ENCODE measurements around the gene OR2S2.
"Not testable (repeated sequence)": the region's sequence is repeated elsewhere in the genome, so short reads cannot be mapped to it uniquely, and the experiment has no call there.

The OR2S2 gene

DNA sequence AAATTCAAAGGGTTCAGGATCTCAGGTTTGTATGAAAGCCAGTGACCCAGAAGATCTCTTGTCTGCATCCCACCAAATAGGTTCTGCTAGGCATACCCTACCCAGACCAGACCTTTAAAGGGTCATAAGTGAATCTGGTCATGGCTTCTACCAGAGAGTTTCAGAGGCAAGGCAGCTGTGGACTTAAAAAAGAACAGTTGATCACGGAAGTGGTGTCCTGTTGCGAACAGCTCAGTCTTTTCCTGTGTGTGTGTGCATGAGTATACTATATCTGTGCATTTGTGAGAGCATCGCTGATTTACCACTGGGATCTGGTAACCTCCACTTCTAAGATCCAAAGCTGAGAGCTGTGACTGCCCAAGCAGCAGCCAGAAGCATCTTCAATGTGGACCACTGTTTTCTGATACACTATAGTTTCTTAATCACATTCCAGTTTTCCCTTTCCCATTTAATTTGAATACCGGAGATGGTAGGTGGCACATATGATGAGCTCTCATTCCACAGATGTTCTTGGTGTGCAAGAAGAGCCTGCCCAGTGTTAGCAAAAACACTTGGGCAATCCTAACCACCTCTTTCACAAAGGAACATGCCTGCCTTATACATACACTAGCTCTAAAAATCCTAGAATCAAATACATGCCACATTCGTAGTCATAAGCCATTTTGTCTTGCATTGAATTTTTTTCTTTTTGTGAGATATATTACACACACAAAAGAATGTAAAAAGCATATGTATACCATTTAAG lies 36.2 kb upstream of the OR2S2 start:
- no peak for TF ChIP-seq Cebpa-rat (IDR thresholded peaks at IDR 0.05)
- H3K27me3 ChIP-seq: no peaks in the 10 kb centered on the region
- peaks cover 0 to 31% (median 20%) of the 10 kb centered on the region in 10 experiments; a peak in 17 of 20 replicates for H3K4me1 ChIP-seq
- H4K20me1 ChIP-seq: no peaks in the 10 kb centered on the region
- peaks cover 7 to 15% (median 10%) of the 10 kb centered on the region in 11 experiments; a peak in 21 of 22 replicates for H3K9me3 ChIP-seq (replicated peaks in 1 of 11)
- H3K9ac ChIP-seq: peak overlapping the region in 5 of 11 experiments; percentile 12 to 58 (median 37); a peak in 6 of 22 replicates
- H3K4me3 ChIP-seq: no peak overlapping the region; a peak in 1 of 20 replicates
- peak overlapping the region in 8 of 11 experiments; percentile 39 to 75 (median 66); a peak in 14 of 22 replicates for H3K27ac ChIP-seq
- H3K36me3 ChIP-seq: no peaks in the 10 kb centered on the region
- peak overlapping the region in 10 of 11 experiments; percentile 5 to 66 (median 60); a peak in 19 of 22 replicates for H3K4me2 ChIP-seq

DNA sequence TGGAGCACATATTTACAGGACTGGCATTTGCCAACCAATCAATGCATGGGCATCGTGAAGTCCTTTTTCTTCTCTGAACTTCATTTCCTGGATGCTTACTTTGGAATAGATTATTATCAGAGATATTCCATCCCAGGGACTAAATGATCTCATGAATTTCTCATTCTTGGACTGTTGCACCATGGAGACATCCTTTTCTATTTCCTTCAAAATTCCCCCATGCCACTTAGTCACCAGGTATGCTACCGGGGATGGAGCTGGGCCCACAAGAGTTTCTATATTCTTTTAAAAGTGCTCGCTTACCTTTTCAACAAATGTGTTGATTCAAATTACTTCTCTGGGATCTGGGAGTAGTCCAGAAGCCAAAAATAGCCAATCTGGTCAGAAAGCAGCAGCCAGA lies 35.2 kb upstream of the OR2S2 start:
- Histone ChIP-seq H3K27ac (peak overlapping the region in 7 of 11 experiments; percentile 62 to 75 (median 67); a peak in 7 of 22 replicates), H3K4me2 (peak overlapping the region in 6 of 11 experiments; percentile 38 to 66 (median 60); a peak in 3 of 22 replicates)
- not testable (repeated sequence) for H4K20me1 ChIP-seq

DNA sequence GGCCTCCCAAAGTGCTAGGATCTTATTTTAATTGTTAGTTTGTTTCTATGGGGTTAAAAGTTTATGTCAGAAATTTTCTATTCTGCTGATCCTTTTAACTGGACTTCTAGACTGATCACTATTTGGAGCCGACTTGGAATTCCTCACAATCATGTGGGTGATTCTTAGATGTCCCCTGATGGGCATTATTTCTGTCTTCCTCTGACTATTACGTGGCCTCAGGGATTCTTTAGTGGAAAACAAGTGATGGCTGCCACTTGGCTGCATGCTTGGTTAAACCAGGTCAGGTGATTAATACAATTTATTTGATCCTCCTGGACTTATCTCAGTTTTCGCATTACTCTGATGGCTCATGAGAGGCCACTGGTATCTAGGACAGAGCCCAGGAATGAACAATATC lies 32.2 kb upstream of the OR2S2 start:
- no peaks in the 10 kb centered on the region for H3K9me3 ChIP-seq (replicated peaks in 1 of 11)
- H3K27me3 ChIP-seq: no peaks in the 10 kb centered on the region
- no peaks in the 10 kb centered on the region for H4K20me1 ChIP-seq
- no peak overlapping the region for H3K4me2 ChIP-seq
- H3K9ac ChIP-seq: no peak overlapping the region
- H3K27ac ChIP-seq: no peak overlapping the region
- H3K4me1 ChIP-seq: peaks cover 0 to 23% (median 17%) of the 10 kb centered on the region in 10 experiments; a peak in 16 of 20 replicates
- no peak for TF ChIP-seq Cebpa-rat (IDR thresholded peaks at IDR 0.05)
- H3K4me3 ChIP-seq: no peak overlapping the region
- H3K36me3 ChIP-seq: no peaks in the 10 kb centered on the region

More for the DNA sequence above, 35.2 kb upstream of the OR2S2 start:
- H3K4me1 ChIP-seq: peaks cover 0 to 31% (median 20%) of the 10 kb centered on the region in 10 experiments; a peak in 17 of 20 replicates
- not testable (repeated sequence) for H3K4me3 ChIP-seq; H3K9me3 ChIP-seq (replicated peaks in 1 of 11); H3K27me3 ChIP-seq; H3K9ac ChIP-seq; H3K36me3 ChIP-seq

DNA sequence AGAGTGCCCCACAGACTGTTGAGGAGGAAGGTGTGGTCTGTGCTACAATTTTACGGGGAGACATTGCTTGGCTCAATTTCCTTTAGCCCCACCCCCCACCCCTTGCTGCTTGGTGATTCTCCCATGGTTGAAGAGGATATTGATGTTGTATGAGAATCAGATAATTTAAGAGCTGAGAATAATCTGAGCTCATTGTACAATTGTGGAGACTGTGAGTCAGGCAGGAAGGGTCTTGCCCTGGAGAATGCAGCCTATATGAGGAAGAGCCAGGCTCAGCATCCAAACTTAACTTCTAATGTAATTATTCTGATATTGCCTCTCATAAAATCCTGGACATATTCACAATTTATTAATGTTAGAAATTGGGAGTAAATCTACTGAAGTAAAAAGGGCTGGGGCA lies 26.1 kb upstream of the OR2S2 start:
- Histone ChIP-seq H3K4me3 (no peak overlapping the region), H3K27me3 (no peaks in the 10 kb centered on the region), H3K4me1 (peaks cover 0 to 18% (median 12%) of the 10 kb centered on the region in 10 experiments; a peak in 15 of 20 replicates), H3K4me2 (no peak overlapping the region), H3K9me3 (replicated peaks in 1 of 11) (no peaks in the 10 kb centered on the region), H3K27ac (no peak overlapping the region), H3K9ac (no peak overlapping the region), H3K36me3 (no peaks in the 10 kb centered on the region), H4K20me1 (no peaks in the 10 kb centered on the region)
- no peak for TF ChIP-seq Cebpa-rat (IDR thresholded peaks at IDR 0.05)

DNA sequence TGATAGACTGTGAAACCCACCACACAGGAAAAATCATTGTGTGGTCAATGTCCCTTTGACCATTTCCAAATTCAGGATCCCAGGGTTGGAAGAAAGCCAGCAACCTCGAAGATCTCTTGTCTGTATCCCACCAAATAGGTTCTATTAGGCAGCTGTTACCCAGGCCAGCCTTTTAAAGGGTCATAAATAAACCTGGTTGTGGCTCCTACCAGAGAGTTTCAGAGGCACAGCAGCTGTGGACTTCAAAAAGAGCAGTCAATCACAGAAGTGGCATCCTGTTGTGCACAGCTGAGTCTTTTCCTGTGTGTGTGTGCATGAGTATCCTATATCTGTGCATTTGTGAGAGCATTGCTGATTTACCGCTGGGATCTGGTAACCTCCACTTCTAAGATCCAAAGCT lies 23.7 kb upstream of the OR2S2 start:
- Histone ChIP-seq H3K4me1 (peaks cover 8 to 24% (median 13%) of the 10 kb centered on the region in 10 experiments; a peak in 18 of 20 replicates), H3K36me3 (no peaks in the 10 kb centered on the region), H3K4me2 (peak overlapping the region in 9 of 11 experiments; percentile 0 to 66 (median 47); a peak in 16 of 22 replicates), H3K4me3 (no peak overlapping the region), H4K20me1 (no peaks in the 10 kb centered on the region), H3K9ac (no peak overlapping the region), H3K9me3 (replicated peaks in 1 of 11) (peaks cover 0 to under 1% (median 0%) of the 10 kb centered on the region in 11 experiments; a peak in 2 of 22 replicates), H3K27me3 (no peaks in the 10 kb centered on the region), H3K27ac (no peak overlapping the region)
- no peak for TF ChIP-seq Cebpa-rat (IDR thresholded peaks at IDR 0.05)

DNA sequence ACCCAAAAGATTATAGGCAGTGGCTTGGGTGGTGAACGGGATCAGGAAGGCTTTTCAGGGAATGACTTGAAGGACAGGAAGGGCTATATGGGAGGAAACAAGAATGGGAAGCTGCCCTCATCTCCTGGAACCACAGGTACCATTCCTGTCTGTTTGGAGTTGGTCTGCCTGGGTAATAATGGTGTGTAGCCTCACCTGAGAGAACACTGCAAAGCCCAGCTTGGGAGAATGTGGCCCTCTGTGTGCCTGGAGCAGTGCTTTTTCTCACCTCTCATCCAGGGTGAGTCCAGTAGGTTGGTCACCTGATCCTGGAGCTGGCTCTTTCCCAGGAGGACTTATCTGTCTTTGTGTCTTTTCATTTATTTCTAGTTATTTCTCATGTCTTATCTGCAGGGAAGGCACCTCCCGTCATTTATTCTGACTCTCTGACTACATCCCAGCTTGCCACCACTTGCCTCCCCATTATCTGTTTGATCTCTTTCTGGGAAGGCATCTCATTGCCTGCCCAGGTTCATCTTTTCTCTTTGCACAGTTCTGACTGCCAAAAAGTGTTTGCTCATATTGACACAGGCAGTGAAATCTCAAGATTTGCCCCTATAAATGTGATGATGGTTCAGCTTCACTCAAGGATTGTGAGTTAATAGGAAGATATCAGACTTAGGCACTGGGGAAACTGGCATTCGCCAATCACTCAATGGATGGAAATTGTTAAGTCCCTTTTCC lies 22.5 kb upstream of the OR2S2 start:
- H3K36me3 ChIP-seq: no peaks in the 10 kb centered on the region
- peaks cover 8 to 13% (median 10%) of the 10 kb centered on the region in 11 experiments for H3K9me3 ChIP-seq (replicated peaks in 1 of 11)
- no peak overlapping the region for H3K9ac ChIP-seq
- no peak overlapping the region for H3K4me3 ChIP-seq
- H3K27ac ChIP-seq: no peak overlapping the region
- peaks cover 11 to 25% (median 13%) of the 10 kb centered on the region in 10 experiments; a peak in 18 of 20 replicates for H3K4me1 ChIP-seq
- no peaks in the 10 kb centered on the region for H3K27me3 ChIP-seq
- H3K4me2 ChIP-seq: 0 out of 22 replicates have a peak overlapping the region, but pooled peaks of 1 of the 11 experiments have one; percentile 44
- no peak for TF ChIP-seq Cebpa-rat (IDR thresholded peaks at IDR 0.05)
- no peaks in the 10 kb centered on the region for H4K20me1 ChIP-seq

DNA sequence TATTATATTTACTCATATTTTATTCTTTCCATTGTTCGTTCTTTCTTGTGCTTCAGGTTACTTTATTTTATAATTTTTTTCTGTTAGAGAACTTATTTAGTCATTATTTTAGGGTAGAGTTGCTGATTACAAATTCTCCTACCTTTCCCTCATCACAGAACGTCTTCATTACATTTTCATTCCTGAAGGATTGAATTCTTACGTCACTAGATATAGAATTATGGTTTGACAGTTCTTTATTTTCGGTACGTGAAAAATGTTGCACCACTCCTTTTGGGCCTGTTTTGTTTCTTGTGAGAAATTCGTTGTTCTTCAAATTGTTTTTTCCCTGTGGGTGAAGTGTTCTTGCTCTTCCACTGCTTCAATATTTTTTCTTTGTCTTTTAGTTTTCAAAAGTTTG lies 20.8 kb upstream of the OR2S2 start:
- H3K4me3 ChIP-seq: no peak overlapping the region
- H3K9me3 ChIP-seq (replicated peaks in 1 of 11): peaks cover 25 to 29% (median 26%) of the 10 kb centered on the region in 11 experiments
- H3K4me1 ChIP-seq: peaks cover 11 to 25% (median 13%) of the 10 kb centered on the region in 10 experiments; a peak in 18 of 20 replicates
- no peak for TF ChIP-seq Cebpa-rat (IDR thresholded peaks at IDR 0.05)
- H4K20me1 ChIP-seq: no peaks in the 10 kb centered on the region
- peaks cover 0 to 4% (median 0%) of the 10 kb centered on the region in 11 experiments; a peak in 2 of 22 replicates for H3K27me3 ChIP-seq
- H3K27ac ChIP-seq: no peak overlapping the region
- H3K9ac ChIP-seq: no peak overlapping the region
- no peaks in the 10 kb centered on the region for H3K36me3 ChIP-seq
- no peak overlapping the region for H3K4me2 ChIP-seq

DNA sequence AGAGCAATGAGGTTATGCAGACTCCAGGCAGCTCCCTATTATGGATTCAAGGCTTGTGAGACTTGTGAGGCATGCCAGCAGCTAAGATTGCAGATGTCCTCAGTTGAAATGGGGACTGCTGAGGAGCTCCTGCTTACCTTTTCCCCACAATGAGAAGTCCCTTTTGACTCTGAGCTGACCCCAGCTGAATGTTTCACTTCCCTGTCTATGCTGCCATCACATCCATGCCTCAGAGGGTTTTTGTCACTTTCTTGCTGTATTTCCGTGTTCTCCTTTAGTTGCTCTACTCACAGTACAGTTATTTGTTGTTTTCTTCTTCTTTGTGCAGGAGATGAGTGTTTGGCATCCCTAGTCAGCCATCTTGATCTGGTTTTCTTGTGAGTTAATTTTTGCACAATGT lies 18.8 kb upstream of the OR2S2 start:
- no peaks in the 10 kb centered on the region for H4K20me1 ChIP-seq
- peaks cover 25 to 38% (median 27%) of the 10 kb centered on the region in 11 experiments for H3K9me3 ChIP-seq (replicated peaks in 1 of 11)
- no peaks in the 10 kb centered on the region for H3K36me3 ChIP-seq
- peaks cover 4 to 17% (median 11%) of the 10 kb centered on the region in 10 experiments; a peak in 18 of 20 replicates for H3K4me1 ChIP-seq
- no peak overlapping the region for H3K4me3 ChIP-seq
- no peak for TF ChIP-seq Cebpa-rat (IDR thresholded peaks at IDR 0.05)
- peak overlapping the region in 6 of 11 experiments; percentile 2 to 34 (median 20); a peak in 8 of 22 replicates for H3K4me2 ChIP-seq
- no peak overlapping the region for H3K9ac ChIP-seq
- H3K27ac ChIP-seq: peak overlapping the region in 3 of 11 experiments; percentile 38 to 54 (median 44); a peak in 5 of 22 replicates
- H3K27me3 ChIP-seq: peaks cover 8 to 25% (median 19%) of the 10 kb centered on the region in 11 experiments; a peak in 21 of 22 replicates

DNA sequence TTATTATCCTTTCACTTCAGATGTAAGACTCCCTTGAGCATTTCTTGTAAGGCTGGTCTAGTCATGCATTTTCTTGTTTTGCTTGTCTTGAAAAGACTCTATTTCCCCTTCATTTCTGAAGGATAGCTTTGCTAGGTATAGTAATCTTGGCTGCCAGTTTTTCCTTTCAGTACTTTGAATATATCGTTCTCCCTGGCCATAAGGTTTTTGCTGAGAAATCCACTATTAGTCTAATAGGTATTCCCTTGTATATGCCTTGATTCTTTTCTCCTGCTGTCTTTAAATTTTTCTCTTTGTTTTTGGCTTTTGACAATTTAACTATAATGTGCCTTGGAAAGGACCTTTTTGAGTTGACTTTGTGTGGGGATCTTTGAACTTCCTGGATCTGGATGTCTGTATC lies 16.8 kb upstream of the OR2S2 start:
- no peaks in the 10 kb centered on the region for H4K20me1 ChIP-seq
- peaks cover 0 to 13% (median 8%) of the 10 kb centered on the region in 10 experiments; a peak in 12 of 20 replicates for H3K4me1 ChIP-seq
- H3K36me3 ChIP-seq: no peaks in the 10 kb centered on the region
- no peak overlapping the region for H3K27ac ChIP-seq
- peaks cover 25 to 38% (median 27%) of the 10 kb centered on the region in 11 experiments for H3K9me3 ChIP-seq (replicated peaks in 1 of 11)
- H3K4me2 ChIP-seq: no peak overlapping the region
- H3K4me3 ChIP-seq: no peak overlapping the region
- no peak overlapping the region for H3K9ac ChIP-seq
- TF ChIP-seq Cebpa-rat (IDR thresholded peaks at IDR 0.05): no peak
- H3K27me3 ChIP-seq: peaks cover 14 to 32% (median 23%) of the 10 kb centered on the region in 11 experiments; a peak in 21 of 22 replicates
